ENCODE measurements around the gene HS1BP3. TPM values are rescaled to one million over a fixed set of nuclear protein-coding genes. Genes with fewer than 3 reads are reported as not detected.

The HS1BP3 gene
- total and polyA plus RNA-seq, 2 of the 13 experiments (the other 11 are each of a cell fraction or from before 2014, with no cell fraction given): 15.2 to 22.0 TPM

DNA sequence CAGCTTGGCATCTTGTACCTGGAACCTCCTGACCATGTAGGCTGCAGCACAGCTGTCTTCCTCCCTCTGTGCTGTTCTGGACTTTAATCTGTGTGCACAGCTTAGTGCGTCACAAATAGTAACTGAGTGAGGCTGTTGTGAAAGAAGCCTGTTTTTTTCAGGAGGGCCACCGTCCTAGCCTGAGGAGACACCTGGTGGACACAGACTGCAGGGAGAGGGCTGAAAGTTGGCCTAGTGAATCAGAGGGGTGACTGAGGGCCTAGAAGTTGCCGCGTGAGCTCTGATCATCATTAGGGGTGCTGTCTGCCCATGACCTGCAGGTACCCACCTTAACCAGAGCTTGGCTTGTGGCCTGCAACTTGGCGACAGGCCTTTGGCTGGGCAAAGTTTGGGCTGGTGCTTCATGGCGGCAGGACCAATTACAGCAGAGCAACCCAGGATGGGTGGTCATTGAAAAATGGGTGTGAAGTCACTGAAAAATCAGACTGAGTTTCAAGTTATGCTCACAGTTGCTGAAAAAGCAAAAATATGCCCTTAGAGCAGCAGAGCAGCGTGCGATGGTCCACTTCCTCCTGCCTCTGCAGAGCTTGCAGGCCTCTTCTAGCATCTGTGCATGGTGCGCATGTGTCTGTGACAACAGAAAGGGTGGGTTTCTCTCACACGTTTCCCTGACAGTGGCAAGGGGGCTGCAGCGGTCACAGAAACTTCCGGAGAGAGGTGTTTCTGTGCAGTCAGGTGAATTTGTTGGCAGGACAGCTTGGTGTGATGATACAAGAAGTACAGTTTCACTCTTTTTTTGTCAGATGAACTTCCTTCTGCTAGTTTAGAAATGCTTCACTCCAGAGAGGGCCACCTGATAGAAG, 25.7 kb upstream of the HS1BP3 start (continued):
- peak; percentile 66 for TF ChIP-seq ZSCAN9 (CRISPR knock-in tag; IDR thresholded peaks at IDR 0.05; ENCODE audit: borderline replicate concordance)
- TF ChIP-seq, protein P1, sequence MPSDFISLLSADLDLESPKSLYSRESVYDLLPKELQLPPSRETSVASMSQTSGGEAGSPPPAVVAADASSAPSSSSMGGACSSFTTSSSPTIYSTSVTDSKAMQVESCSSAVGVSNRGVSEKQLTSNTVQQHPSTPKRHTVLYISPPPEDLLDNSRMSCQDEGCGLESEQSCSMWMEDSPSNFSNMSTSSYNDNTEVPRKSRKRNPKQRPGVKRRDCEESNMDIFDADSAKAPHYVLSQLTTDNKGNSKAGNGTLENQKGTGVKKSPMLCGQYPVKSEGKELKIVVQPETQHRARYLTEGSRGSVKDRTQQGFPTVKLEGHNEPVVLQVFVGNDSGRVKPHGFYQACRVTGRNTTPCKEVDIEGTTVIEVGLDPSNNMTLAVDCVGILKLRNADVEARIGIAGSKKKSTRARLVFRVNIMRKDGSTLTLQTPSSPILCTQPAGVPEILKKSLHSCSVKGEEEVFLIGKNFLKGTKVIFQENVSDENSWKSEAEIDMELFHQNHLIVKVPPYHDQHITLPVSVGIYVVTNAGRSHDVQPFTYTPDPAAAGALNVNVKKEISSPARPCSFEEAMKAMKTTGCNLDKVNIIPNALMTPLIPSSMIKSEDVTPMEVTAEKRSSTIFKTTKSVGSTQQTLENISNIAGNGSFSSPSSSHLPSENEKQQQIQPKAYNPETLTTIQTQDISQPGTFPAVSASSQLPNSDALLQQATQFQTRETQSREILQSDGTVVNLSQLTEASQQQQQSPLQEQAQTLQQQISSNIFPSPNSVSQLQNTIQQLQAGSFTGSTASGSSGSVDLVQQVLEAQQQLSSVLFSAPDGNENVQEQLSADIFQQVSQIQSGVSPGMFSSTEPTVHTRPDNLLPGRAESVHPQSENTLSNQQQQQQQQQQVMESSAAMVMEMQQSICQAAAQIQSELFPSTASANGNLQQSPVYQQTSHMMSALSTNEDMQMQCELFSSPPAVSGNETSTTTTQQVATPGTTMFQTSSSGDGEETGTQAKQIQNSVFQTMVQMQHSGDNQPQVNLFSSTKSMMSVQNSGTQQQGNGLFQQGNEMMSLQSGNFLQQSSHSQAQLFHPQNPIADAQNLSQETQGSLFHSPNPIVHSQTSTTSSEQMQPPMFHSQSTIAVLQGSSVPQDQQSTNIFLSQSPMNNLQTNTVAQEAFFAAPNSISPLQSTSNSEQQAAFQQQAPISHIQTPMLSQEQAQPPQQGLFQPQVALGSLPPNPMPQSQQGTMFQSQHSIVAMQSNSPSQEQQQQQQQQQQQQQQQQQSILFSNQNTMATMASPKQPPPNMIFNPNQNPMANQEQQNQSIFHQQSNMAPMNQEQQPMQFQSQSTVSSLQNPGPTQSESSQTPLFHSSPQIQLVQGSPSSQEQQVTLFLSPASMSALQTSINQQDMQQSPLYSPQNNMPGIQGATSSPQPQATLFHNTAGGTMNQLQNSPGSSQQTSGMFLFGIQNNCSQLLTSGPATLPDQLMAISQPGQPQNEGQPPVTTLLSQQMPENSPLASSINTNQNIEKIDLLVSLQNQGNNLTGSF (CRISPR knock-in tag; IDR thresholded peaks at IDR 0.05): no peak
- peak; percentile 88 for TF ChIP-seq ZBTB7B (CRISPR knock-in tag; IDR thresholded peaks at IDR 0.05)
- TF ChIP-seq NCOA1 (CRISPR knock-in tag; IDR thresholded peaks at IDR 0.05): no peak
- TF ChIP-seq, protein P2, sequence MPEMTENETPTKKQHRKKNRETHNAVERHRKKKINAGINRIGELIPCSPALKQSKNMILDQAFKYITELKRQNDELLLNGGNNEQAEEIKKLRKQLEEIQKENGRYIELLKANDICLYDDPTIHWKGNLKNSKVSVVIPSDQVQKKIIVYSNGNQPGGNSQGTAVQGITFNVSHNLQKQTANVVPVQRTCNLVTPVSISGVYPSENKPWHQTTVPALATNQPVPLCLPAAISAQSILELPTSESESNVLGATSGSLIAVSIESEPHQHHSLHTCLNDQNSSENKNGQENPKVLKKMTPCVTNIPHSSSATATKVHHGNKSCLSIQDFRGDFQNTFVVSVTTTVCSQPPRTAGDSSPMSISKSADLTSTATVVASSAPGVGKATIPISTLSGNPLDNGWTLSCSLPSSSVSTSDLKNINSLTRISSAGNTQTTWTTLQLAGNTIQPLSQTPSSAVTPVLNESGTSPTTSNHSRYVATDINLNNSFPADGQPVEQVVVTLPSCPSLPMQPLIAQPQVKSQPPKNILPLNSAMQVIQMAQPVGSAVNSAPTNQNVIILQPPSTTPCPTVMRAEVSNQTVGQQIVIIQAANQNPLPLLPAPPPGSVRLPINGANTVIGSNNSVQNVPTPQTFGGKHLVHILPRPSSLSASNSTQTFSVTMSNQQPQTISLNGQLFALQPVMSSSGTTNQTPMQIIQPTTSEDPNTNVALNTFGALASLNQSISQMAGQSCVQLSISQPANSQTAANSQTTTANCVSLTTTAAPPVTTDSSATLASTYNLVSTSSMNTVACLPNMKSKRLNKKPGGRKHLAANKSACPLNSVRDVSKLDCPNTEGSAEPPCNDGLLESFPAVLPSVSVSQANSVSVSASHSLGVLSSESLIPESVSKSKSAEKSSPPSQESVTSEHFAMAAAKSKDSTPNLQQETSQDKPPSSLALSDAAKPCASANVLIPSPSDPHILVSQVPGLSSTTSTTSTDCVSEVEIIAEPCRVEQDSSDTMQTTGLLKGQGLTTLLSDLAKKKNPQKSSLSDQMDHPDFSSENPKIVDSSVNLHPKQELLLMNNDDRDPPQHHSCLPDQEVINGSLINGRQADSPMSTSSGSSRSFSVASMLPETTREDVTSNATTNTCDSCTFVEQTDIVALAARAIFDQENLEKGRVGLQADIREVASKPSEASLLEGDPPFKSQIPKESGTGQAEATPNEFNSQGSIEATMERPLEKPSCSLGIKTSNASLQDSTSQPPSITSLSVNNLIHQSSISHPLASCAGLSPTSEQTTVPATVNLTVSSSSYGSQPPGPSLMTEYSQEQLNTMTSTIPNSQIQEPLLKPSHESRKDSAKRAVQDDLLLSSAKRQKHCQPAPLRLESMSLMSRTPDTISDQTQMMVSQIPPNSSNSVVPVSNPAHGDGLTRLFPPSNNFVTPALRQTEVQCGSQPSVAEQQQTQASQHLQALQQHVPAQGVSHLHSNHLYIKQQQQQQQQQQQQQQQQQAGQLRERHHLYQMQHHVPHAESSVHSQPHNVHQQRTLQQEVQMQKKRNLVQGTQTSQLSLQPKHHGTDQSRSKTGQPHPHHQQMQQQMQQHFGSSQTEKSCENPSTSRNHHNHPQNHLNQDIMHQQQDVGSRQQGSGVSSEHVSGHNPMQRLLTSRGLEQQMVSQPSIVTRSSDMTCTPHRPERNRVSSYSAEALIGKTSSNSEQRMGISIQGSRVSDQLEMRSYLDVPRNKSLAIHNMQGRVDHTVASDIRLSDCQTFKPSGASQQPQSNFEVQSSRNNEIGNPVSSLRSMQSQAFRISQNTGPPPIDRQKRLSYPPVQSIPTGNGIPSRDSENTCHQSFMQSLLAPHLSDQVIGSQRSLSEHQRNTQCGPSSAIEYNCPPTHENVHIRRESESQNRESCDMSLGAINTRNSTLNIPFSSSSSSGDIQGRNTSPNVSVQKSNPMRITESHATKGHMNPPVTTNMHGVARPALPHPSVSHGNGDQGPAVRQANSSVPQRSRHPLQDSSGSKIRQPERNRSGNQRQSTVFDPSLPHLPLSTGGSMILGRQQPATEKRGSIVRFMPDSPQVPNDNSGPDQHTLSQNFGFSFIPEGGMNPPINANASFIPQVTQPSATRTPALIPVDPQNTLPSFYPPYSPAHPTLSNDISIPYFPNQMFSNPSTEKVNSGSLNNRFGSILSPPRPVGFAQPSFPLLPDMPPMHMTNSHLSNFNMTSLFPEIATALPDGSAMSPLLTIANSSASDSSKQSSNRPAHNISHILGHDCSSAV (CRISPR knock-in tag; IDR thresholded peaks at IDR 0.05; ENCODE audit: borderline replicate concordance): no peak
- TF ChIP-seq PHF21A (CRISPR knock-in tag; IDR thresholded peaks at IDR 0.05): peak; percentile 96
- TF ChIP-seq, protein P3, sequence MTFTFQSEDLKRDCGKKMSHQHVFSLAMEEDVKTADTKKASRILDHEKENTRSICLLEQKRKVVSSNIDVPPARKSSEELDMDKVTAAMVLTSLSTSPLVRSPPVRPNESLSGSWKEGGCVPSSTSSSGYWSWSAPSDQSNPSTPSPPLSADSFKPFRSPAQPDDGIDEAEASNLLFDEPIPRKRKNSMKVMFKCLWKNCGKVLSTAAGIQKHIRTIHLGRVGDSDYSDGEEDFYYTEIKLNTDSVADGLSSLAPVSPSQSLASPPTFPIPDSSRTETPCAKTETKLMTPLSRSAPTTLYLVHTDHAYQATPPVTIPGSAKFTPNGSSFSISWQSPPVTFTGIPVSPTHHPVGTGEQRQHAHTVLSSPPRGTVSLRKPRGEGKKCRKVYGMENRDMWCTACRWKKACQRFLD (CRISPR knock-in tag; IDR thresholded peaks at IDR 0.05; ENCODE audit: borderline replicate concordance): peak; percentile 59; the same call in 1 of the 2 replicates
- peak; percentile 81; the same call in 1 of the 2 replicates for TF ChIP-seq NFKBIZ (CRISPR knock-in tag; IDR thresholded peaks at IDR 0.05)
- TF ChIP-seq NFYC (CRISPR knock-in tag; IDR thresholded peaks at IDR 0.05): peak; percentile 47; the same call in 1 of the 2 replicates

Data from HepG2 (cell line).